ENCODE results near the gene RIPK4. TPM values are rescaled to one million over a fixed set of nuclear protein-coding genes. Genes with fewer than 3 reads are reported as not detected.

The RIPK4 gene
- total RNA-seq, 1 experiment from 2014 or later: 16.0 TPM

- Histone ChIP-seq H3K36me3 (ENCODE audit: insufficient read depth, low read length, poor library complexity, severe bottlenecking) (no peaks in the 10 kb centered on the region), H3K4me1 (ENCODE audit: insufficient read depth, low read length, poor library complexity, severe bottlenecking) (peaks cover 56% of the 10 kb centered on the region), H3K9me3 (ENCODE audit: low read depth, low read length, poor library complexity, severe bottlenecking) (no peaks in the 10 kb centered on the region), H3K27ac (ENCODE audit: low read depth, low read length, poor library complexity, severe bottlenecking) (peak overlapping the region; percentile 90), H3K27me3 (replicated peaks; ENCODE audit: insufficient read depth, low read depth, low read length, poor library complexity) (no peaks in the 10 kb centered on the region), H3K4me3 (ENCODE audit: low read depth, low read length, poor library complexity, severe bottlenecking) (peak overlapping the region; percentile 70)
- intact Hi-C loops (cut with micrococcal nuclease; ENCODE audit: unreplicated experiment): no loop called here
- TF ChIP-seq CTCF (conservative IDR thresholded peaks at IDR 0.05; ENCODE audit: low read depth, low read length): no peak
- no peak for TF ChIP-seq EZH2 (IDR thresholded peaks at IDR 0.05; ENCODE audit: borderline replicate concordance, low read depth, low read length, poor library complexity, severe bottlenecking)
- no TSS peak for BruUV-seq (replicated peaks)
- no peak for DNase-seq (ENCODE audit: low spot score)
- ChIA-PET CTCF (interaction anchor here (0.6 kb wide), 1 partner anchor 81 kb away, joined by 3 read pairs; no protein-coding TSS in a partner anchor), POLR2A (ENCODE audit: low non-redundant PET) (no interaction called here)
Measured at GRCh38 chr21:41761934-41762635, 4.8 kb downstream of the RIPK4 start.

- peaks cover 4% of the 10 kb centered on the region for H3K36me3 ChIP-seq (ENCODE audit: insufficient read depth, low read length, poor library complexity, severe bottlenecking)
- intact Hi-C loops (cut with micrococcal nuclease; ENCODE audit: unreplicated experiment): no loop called here
- H3K27ac ChIP-seq (ENCODE audit: low read depth, low read length, poor library complexity, severe bottlenecking): peak overlapping the region; percentile 90
- H3K4me1 ChIP-seq (ENCODE audit: insufficient read depth, low read length, poor library complexity, severe bottlenecking): peaks cover 56% of the 10 kb centered on the region
- no peaks in the 10 kb centered on the region for H3K27me3 ChIP-seq (replicated peaks; ENCODE audit: insufficient read depth, low read depth, low read length, poor library complexity)
- peak overlapping the region; percentile 70 for H3K4me3 ChIP-seq (ENCODE audit: low read depth, low read length, poor library complexity, severe bottlenecking)
- H3K9me3 ChIP-seq (ENCODE audit: low read depth, low read length, poor library complexity, severe bottlenecking): no peaks in the 10 kb centered on the region
- TF ChIP-seq EZH2 (IDR thresholded peaks at IDR 0.05; ENCODE audit: borderline replicate concordance, low read depth, low read length, poor library complexity, severe bottlenecking) (no peak), CTCF (conservative IDR thresholded peaks at IDR 0.05; ENCODE audit: low read depth, low read length) (no peak)
- BruUV-seq (replicated peaks): no TSS peak
- POLR2A ChIA-PET (ENCODE audit: low non-redundant PET): no interaction called here
- DNase-seq (ENCODE audit: low spot score): no peak
- CTCF ChIA-PET: no interaction called here
Measured at GRCh38 chr21:41761211-41761933, 5.5 kb downstream of the RIPK4 start.

DNA sequence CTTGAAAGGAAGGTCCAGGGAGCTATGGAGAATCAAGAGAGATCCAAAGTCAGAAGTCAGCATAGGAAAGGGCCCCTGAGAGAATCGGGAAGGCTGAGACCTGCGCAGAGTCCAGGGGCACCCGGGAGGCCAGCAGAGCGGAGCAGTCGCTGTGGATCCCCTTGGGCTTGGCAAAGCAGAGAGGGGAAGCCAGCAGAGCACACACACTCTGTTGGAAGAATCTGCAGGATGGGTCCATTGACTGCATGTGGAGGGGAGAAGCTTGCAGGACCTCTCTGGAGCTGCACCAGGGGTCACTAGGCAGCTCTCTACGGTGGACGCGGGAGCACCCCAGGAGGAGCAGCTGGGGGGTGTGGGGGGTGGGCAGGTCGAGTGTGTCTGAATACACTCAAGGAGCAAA lies 6.4 kb downstream of the RIPK4 start:
- peaks cover 13% of the 10 kb centered on the region for H3K36me3 ChIP-seq (ENCODE audit: insufficient read depth, low read length, poor library complexity, severe bottlenecking)
- H3K9me3 ChIP-seq (ENCODE audit: low read depth, low read length, poor library complexity, severe bottlenecking): no peaks in the 10 kb centered on the region
- DNase-seq (ENCODE audit: low spot score): no peak
- ChIA-PET CTCF (no interaction called here), POLR2A (ENCODE audit: low non-redundant PET) (no interaction called here)
- H3K27me3 ChIP-seq (replicated peaks; ENCODE audit: insufficient read depth, low read depth, low read length, poor library complexity): no peaks in the 10 kb centered on the region
- no peak overlapping the region for H3K4me3 ChIP-seq (ENCODE audit: low read depth, low read length, poor library complexity, severe bottlenecking)
- intact Hi-C loops (cut with micrococcal nuclease; ENCODE audit: unreplicated experiment): no loop called here
- no TSS peak for BruUV-seq (replicated peaks)
- H3K27ac ChIP-seq (ENCODE audit: low read depth, low read length, poor library complexity, severe bottlenecking): peak overlapping the region; percentile 35
- peaks cover 59% of the 10 kb centered on the region for H3K4me1 ChIP-seq (ENCODE audit: insufficient read depth, low read length, poor library complexity, severe bottlenecking)
- no peak for TF ChIP-seq EZH2 (IDR thresholded peaks at IDR 0.05; ENCODE audit: borderline replicate concordance, low read depth, low read length, poor library complexity, severe bottlenecking)
- TF ChIP-seq CTCF (conservative IDR thresholded peaks at IDR 0.05; ENCODE audit: low read depth, low read length): no peak
